HPDE6-E6E7 (cell line): ENCODE results near the gene KCNQ1.

Source experiments
- DNase-seq: peaks from one replicate; pipeline ENCODE4 v3.0.0; 2011; ENCODE audit warnings: missing footprints; ENCODE audit errors: extremely low spot score

Gene KCNQ1

DNA sequence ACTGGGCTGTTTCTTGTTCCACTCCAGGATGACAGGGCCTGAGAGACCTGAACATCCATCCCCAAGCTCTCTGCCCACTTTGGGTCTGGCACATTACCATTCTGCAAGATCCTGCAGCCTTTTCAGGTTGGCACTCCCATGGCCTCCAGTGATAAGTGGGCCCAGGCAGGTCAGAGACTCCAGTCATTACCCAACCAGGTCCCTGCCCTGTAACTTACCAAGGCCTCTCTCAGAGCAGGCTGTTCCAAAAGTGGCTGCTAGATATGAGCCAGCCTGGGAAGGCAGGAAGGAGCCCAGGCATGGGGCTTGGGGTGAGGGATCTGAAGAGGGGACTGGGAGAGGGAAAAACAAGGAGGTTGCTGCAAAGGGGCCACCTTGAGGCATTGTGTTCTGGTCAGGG lies 219.1 kb downstream of the KCNQ1 start:
- DNase-seq = no peak

DNA sequence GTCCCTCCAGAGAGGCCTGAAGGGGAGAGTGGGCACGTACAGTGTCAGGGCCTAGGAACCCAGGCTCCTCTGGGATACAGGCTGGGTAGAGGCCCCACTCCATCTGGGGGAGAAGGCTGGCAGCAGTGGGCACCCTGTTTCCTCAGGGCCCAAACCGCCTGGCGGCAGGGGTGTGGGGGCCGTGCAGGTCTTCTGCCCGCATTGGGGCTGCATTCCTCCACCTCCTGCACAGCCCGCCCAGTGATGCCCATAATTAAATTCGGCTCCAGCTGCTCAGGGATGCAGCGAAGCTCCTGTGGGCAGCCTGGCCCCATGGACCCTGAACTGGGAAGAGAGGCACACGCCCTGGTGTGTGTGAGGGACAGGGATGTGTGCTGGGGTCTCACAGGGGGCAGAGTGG lies 219.6 kb downstream of the KCNQ1 start:
- no peak for DNase-seq

GRCh38 chr11:2664791-2665525 lies 220.2 kb downstream of the KCNQ1 start:
- no peak for DNase-seq

DNA sequence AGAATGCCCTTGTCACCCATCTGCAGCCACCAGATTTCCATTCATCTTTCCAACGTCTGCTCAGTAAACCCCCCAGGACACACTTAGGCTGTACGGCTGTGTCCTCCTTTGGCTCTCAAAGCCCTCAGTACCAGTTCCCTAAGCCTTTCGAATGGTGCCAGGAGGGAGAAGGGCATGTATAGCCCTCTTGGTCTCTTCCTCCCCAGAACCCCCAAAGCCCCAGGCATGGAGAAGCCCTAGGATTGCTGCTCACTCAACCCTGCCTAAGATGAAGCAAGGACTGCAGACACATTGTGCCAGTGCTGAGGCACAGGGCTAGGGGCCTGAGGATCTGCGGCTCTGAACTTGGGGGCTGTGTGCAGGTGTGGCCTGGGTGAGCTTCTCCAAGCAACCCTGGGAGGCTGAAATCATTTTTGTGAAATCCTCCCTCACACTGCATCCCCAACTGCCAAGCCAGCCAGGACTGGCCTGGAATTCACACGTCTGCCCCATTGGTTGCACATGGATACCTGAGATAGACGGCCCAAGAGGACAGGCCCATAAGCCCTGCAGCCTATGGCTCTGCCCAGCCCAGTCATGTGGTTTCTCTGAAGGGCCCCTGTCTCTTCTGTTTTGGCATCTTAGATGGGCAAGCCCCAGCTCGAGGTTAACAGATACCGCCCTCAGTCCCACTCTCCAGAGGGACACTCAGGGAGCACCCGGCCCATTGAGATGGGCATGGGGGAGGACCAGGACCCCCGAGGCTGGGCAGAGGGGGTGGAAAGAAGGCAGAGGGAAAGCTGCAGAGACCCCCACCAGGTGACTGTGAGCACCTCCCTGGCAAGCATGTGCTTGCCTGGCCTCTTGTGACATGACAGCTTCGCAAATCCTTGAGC lies 221.0 kb downstream of the KCNQ1 start:
- no peak for DNase-seq

- DNase-seq = no peak
These were observed 221.6 kb downstream of the KCNQ1 start for GRCh38 chr11:2666401-2666741.

DNA sequence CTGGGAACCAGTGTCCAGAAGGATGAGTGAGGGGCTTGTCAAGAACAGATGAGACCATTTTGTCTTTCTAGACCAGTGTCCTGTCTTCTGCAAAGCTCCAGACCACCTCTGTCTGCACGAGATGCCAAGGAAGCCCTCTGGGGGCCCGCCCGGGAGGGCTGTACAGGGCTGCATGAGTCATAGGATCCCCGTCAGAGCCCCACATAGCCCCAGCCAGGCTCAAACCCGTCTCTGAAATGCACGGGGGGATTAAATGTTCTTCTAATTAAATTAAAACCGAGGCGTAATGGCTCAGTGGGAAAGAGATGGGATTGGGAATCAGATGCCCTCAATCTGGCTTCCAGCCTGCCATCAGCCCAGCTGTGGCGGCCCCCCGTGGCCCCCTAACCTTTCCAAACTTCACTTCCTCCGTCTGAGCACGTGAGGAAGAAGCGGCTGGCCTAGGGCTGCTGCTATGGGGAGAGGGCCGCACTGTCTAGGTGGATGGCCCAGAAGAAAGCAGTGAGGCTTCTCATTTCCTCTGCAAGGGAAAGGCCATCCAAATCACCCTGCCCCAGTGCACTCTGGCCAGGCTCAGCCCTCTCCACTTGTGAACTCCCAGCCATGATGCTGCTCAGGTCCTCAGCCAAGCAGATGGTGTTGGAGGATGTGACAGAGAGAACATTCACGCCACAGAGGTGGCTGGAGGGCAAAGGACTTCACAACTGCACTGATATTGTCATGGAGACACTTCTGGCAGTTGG lies 222.2 kb downstream of the KCNQ1 start:
- DNase-seq = no peak

GRCh38 chr11:2667940-2668339 lies 223.1 kb downstream of the KCNQ1 start:
- no peak for DNase-seq

DNA sequence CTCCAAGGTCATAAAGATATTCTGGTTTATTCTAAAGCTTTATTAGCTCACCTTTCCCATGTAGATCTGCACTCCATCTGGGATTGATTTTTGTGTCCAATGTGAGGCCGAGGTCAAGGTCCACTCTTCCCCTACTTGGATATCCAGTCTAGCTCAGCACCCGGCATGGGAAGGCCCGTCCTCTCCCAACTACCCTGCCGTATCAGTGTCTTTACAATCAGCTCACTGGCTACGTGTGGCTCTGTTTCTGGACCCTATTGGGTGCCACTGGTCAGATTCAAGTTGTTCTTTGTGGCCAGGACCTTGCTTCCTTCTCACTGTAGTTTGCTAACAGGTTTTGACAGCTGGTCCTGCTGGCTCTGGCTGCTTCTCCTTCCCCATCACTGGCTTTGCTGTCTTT lies 224.1 kb downstream of the KCNQ1 start:
- no peak for DNase-seq

DNA sequence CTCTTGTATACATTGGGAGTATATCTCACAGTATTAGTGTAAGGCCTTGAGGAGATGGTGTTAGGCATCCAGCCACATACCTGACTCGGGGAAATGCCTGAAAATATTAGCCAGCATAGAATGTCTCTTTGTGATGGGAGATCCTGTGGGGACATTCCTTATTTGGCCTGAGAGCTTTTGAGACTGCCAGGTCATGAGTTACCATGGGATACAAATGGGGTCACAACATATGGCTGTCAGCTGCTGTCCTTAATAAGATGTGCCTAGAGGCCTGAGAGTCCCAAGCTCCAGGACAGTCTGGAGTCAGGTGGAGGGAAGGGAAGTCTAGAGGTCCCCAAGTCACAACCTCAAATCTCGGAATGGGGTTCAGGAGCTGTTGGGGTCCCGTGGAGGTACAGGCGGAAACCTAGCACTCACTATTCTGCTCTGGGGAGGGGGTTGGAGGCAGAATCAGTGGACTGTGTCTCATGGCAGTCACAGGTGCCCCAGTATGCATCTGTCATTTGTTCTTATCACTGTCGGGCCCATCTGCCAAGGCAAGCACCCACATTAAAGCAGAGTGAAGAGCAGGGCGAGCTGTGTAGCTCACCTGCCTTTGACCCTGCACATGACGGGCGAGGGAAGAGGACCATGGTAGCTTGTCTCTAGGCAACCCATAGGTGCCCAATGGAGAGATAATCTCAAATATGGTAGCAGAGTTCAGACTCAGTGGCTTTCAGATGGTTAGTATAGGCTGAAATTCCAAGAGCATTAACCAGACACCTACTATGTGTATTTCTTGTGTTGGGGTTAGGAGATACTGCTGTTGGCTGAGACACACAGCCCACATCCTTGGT lies 225.0 kb downstream of the KCNQ1 start:
- DNase-seq = no peak

GRCh38 chr11:2670541-2671100 lies 225.8 kb downstream of the KCNQ1 start:
- no peak for DNase-seq

- no peak for DNase-seq
These were observed 226.9 kb downstream of the KCNQ1 start for GRCh38 chr11:2671748-2672147.

DNA sequence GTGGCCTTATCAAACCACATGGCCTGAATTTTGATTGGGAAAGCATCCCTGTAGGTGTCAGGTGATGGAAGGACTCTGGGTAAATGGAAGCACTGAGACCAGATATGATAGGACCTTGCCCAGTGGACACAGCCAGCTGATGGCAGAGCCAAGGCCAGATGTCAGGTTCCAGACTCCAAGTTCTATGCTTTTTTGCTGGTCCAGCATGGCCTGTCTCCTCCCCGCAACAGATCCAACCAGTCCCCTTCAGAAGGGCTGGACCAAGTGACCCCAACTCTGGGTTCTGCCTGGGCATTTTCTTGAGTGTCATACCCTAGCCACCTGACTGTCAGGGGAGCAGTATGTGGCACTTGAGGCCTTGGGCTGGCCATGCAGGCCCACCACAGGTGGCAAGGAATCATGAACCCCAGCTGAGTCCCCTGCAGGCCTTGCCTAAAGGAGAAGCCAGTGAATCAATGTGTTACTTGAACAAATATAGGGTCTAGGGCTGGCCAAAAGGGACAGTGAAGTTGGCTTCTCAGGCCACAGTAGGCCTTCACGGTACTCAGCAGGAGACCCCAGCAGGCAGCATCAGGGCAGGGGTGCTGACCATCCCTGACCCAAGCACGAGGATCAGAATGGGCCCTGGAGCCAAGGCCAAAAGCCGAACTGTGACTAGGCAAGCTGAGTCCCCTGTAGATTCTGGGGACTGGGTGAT lies 227.9 kb downstream of the KCNQ1 start:
- DNase-seq = no peak

- no peak for DNase-seq
These were observed 228.4 kb downstream of the KCNQ1 start for GRCh38 chr11:2673250-2673610.

- DNase-seq = no peak
These were observed 229.2 kb downstream of the KCNQ1 start for GRCh38 chr11:2673871-2674471.

DNA sequence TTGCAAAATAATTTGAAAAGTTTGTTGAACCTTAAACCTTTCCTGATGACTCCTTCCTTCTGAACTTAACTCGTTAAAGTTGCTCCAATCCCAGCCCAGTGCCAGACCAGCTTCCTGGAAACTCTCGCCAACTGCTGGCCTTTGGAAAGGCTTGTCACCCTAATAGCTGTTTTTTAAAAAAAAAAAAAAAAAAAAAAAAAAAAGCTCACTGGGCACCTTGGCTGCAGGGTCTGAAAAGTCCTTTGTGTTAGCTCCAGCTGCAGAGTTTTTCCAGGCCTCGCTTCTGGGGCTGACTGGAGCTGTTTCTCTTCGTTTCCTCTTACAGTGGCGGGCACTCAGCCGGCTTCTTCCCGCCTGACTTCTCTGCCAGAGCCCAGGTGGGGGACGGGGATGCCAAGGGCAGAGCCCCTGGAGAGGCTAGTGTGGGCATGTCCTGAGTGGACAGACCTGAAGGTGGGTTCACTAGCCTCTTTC lies 229.9 kb downstream of the KCNQ1 start:
- no peak for DNase-seq

DNA sequence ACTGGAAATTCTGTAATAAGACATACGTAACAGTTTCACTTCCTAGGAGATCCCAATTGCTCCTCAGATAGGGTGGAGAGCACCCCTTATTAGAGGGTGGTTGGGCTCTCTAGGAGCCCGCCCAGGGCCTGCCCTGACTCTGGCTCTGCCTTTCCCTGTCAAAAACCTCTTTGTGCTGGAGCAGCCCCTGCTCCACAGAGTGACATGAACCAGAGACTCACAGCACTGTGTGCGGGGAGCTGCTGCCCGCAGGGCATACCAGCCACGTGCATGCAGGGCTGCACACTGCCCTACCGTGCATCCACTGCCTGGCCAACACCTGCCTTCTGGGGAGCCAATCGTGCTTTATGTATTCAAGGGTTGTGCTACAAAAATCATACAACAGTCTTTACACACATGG lies 230.7 kb downstream of the KCNQ1 start:
- DNase-seq = no peak

DNA sequence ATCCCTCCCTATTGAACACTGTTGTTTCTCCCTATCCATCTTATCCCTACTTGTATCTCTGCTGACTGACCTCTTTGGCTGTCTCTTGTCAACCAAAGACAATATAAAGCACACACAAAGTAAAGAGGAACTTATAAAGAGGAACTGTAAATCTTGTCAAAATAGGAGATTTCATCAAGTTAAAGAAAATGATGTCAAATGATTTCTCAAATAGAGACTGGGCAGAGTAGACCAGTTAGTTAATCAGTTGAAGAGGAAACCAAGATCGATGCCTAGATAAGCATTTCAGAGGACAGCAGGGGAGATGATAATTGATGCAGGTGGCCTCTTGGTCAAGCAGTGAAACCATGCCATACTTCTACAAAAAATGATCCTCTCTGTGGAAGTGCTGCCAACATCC lies 232.3 kb downstream of the KCNQ1 start:
- DNase-seq = no peak

DNA sequence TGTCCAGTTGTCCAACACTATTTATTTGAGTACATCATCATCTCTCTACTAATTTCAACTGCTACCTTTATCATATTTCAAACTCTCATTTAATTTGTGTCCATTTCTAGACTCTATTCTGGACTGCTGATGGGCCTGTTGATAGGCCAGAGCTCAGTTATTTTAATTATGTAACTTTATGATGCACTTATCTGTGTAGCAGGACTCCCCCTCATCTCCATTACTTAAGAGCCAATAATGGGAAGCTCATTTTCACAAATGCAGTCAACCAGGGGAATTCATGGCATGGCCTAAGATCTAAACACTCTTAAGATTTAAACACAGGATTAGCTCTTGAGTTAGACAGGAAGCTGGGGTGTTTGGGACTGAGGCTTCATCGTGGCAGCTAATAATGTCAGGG lies 233.6 kb downstream of the KCNQ1 start:
- no peak for DNase-seq

- DNase-seq = no peak
These were observed 234.3 kb downstream of the KCNQ1 start for GRCh38 chr11:2679011-2679676.
